Panc1 (cell line): ENCODE data around the gene TBXAS1. TPM values are rescaled to one million over a fixed set of nuclear protein-coding genes. Genes with fewer than 3 reads are reported as not detected.

Experiments used
- ATAC-seq: fragments of 200-7000 bp; cut with Tn5 transposase; 2 replicates; pipeline ENCODE4 v1.9.1; 2020; ENCODE audit warnings: mild to moderate bottlenecking, moderate library complexity
- BruUV-seq: library from RNA; stranded (reverse); fragments of 400-500 nt; replicated peaks from 2 replicates; lab custom pipeline; 2021; lab: Mats Ljungman, UMichigan
- CTCF ChIA-PET: fragments of 300-600 bp; sonication (Branson Sonifier 250); formaldehyde crosslinking; loops from one replicate; lab custom pipeline; 2022; ENCODE audit warnings: antibody characterized with exemption; lab: Charles Lee
- POLR2A ChIA-PET: fragments of 300-600 bp; sonication (Branson Sonifier 250); formaldehyde crosslinking; loops from one replicate; lab custom pipeline; 2022; ENCODE audit warnings: antibody characterized with exemption; lab: Charles Lee
- DNase-seq: peaks from one replicate; pipeline ENCODE4 v3.0.0-alpha.2; 2010; ENCODE audit warnings: low read depth, low spot score
- H3K27ac ChIP-seq: 2 replicates; pipeline ENCODE4 v1.5.1; 2011; ENCODE audit warnings: mild to moderate bottlenecking, low read length, inconsistent platforms
- H3K27me3 ChIP-seq: fragments of 200-500 bp; sonication (Bioruptor generic); 2 replicates; pipeline ENCODE4 v1.6.0; 2014; ENCODE audit warnings: low read length, inconsistent platforms; ENCODE audit not compliant: control insufficient read depth, insufficient read depth
- H3K36me3 ChIP-seq: fragments of 200-500 bp; sonication (Bioruptor generic); 2 replicates; pipeline ENCODE4 v1.5.1; 2014; ENCODE audit warnings: inconsistent platforms, mild to moderate bottlenecking, low read length, moderate library complexity; ENCODE audit not compliant: control insufficient read depth, insufficient read depth
- H3K4me1 ChIP-seq: 2 replicates; pipeline ENCODE4 v1.5.1; 2011; ENCODE audit warnings: inconsistent platforms, mild to moderate bottlenecking, low read length, moderate library complexity; ENCODE audit not compliant: control insufficient read depth, insufficient read depth
- H3K4me3 ChIP-seq, 2 experiments: 2 replicates each; pipeline ENCODE4 v1.5.1; 2011 to 2012; ENCODE audit warnings: low read depth in 2 of 2, low read length in 2 of 2, mild to moderate bottlenecking in 2 of 2, inconsistent platforms in 1 of 2, moderate library complexity in 1 of 2
- H3K9me3 ChIP-seq: fragments of 200-500 bp; sonication (Bioruptor generic); 2 replicates; pipeline ENCODE4 v1.5.1; 2014; ENCODE audit warnings: low read depth, mild to moderate bottlenecking, inconsistent platforms, low read length, moderate library complexity; ENCODE audit not compliant: control insufficient read depth, insufficient read depth
- CTCF ChIP-seq: fragments of 450-650 bp; IDR thresholded peaks from 2 replicates; pipeline ENCODE4 v1.5.1; 2017; ENCODE audit warnings: mild to moderate bottlenecking
- POLR2AphosphoS5 ChIP-seq: IDR thresholded peaks from 2 replicates; pipeline ENCODE4 v1.6.1; 2012; ENCODE audit warnings: mild to moderate bottlenecking, low read depth, low read length, moderate library complexity
- REST ChIP-seq, 2 experiments: IDR thresholded peaks; 2 replicates each; pipeline ENCODE4 v1.6.1; 2011 to 2012; ENCODE audit warnings: low read depth in 2 of 2, control low read depth in 1 of 2, low read length in 1 of 2, mild to moderate bottlenecking in 1 of 2, moderate library complexity in 1 of 2; ENCODE audit not compliant: insufficient read depth in 1 of 2
- SIN3A ChIP-seq: IDR thresholded peaks from 2 replicates; pipeline ENCODE4 v1.6.1; 2012; ENCODE audit warnings: low read depth, mild to moderate bottlenecking, low read length, moderate library complexity, borderline replicate concordance; ENCODE audit not compliant: insufficient read depth
- TCF7L2 ChIP-seq: IDR thresholded peaks from 2 replicates; pipeline ENCODE4 v1.6.1; 2011; ENCODE audit warnings: mild to moderate bottlenecking, low read depth, low read length, inconsistent platforms
- in situ Hi-C: cut with HindIII; loops from 2 replicates; pipeline ENCODE4 v1.10.0; 2016; ENCODE audit warnings: low sequenced_read_pairs, low pct_unique_long_range_greater_than_20kb
- intact Hi-C: fragments of 100-400 bp; cut with micrococcal nuclease; formaldehyde crosslinking; loops from one replicate; pipeline ENCODE4 v1.10.0; 2022; ENCODE audit not compliant: unreplicated experiment
- total RNA-seq: library from RNA; stranded (reverse); gene quantifications from one replicate; pipeline ENCODE4 v1.2.1, GENCODE V29; 2021; ENCODE audit not compliant: unreplicated experiment

The TBXAS1 gene
- total RNA-seq, 1 experiment from 2014 or later, result 4.4 TPM

- no peak overlapping the region for H3K4me3 ChIP-seq
- ChIA-PET CTCF (no interaction called here), POLR2A (no interaction called here)
- DNase-seq, result no peak
- H3K27me3 ChIP-seq, result no peaks in the 10 kb centered on the region
- intact Hi-C loops (no loop called here), in situ Hi-C loops (no loop called here)
- peaks cover 4% of the 10 kb centered on the region for H3K36me3 ChIP-seq
- no peaks in the 10 kb centered on the region for H3K4me1 ChIP-seq
- TF ChIP-seq SIN3A, result no peak
- no TSS peak for BruUV-seq
- ATAC-seq, result peak; percentile 48; the same call in 1 of the 2 replicates
- no peak overlapping the region for H3K27ac ChIP-seq
- no peaks in the 10 kb centered on the region for H3K9me3 ChIP-seq
Measured at GRCh38 chr7:140049339-140050024, 220.4 kb downstream of the TBXAS1 start.

GRCh38 chr7:140050100-140050499 lies 221.0 kb downstream of the TBXAS1 start:
- H3K27ac ChIP-seq, result no peak overlapping the region
- CTCF ChIA-PET, result no interaction called here
- H3K4me3 ChIP-seq, result no peak overlapping the region
- DNase-seq (no peak), ATAC-seq (no peak)
- no peaks in the 10 kb centered on the region for H3K27me3 ChIP-seq
- intact Hi-C loops (no loop called here), in situ Hi-C loops (no loop called here)
- H3K4me1 ChIP-seq, result no peaks in the 10 kb centered on the region; the same call in 1 of the 2 replicates
- BruUV-seq, result no TSS peak
- no peaks in the 10 kb centered on the region for H3K9me3 ChIP-seq
- POLR2A ChIA-PET, result no interaction called here
- peaks cover 4% of the 10 kb centered on the region for H3K36me3 ChIP-seq
- TF ChIP-seq SIN3A (no peak), REST (IDR thresholded peaks at IDR 0.05; ENCODE audit: insufficient read depth in 1 of 2, low read depth in 2 of 2, low read length in 1 of 2) (no peak), CTCF (no peak), TCF7L2 (no peak), POLR2AphosphoS5 (no peak)

GRCh38 chr7:140051820-140052219 lies 222.8 kb downstream of the TBXAS1 start:
- Histone ChIP-seq H3K4me3 (no peak overlapping the region), H3K27ac (no peak overlapping the region), H3K27me3 (no peaks in the 10 kb centered on the region), H3K4me1 (no peaks in the 10 kb centered on the region; the same call in 1 of the 2 replicates), H3K9me3 (no peaks in the 10 kb centered on the region), H3K36me3 (peaks cover 4% of the 10 kb centered on the region)
- no peak for TF ChIP-seq TCF7L2
- no peak for TF ChIP-seq SIN3A
- TF ChIP-seq REST (IDR thresholded peaks at IDR 0.05; ENCODE audit: insufficient read depth in 1 of 2, low read depth in 2 of 2, low read length in 1 of 2), result no peak
- TF ChIP-seq POLR2AphosphoS5, result no peak
- TF ChIP-seq CTCF, result no peak
- in situ Hi-C loops (no loop called here), intact Hi-C loops (no loop called here)
- no TSS peak for BruUV-seq
- ChIA-PET CTCF (no interaction called here), POLR2A (no interaction called here)
- ATAC-seq (no peak), DNase-seq (no peak)
